Activated T-helper 1 cell treated with anti-CD3 and anti-CD28 coated beads, Interleukin-12 subunit alpha, Interleukin-12 subunit beta, Interleukin-2, Interleukin-4 antibody, amounts not matched to agents 30 ng/mL and 10 ng/mL and 1 ng/mL, durations not matched to agents 14 hours and 24 hours and 36 hours (primary cell): ENCODE measurements around the gene KCNN1. TPM values are rescaled to one million over a fixed set of nuclear protein-coding genes. Genes with fewer than 3 reads are reported as not detected.
"Not testable (repeated sequence)": the region's sequence is repeated elsewhere in the genome, so short reads cannot be mapped to it uniquely, and the experiment has no call there.

Experiments used
- DNase-seq: peaks from one replicate; pipeline ENCODE4 v3.0.0; 2021; ENCODE audit warnings: low spot score
- H3K27ac Mint-ChIP-seq: one replicate; pipeline ENCODE4 v1.8.0; 2021; ENCODE audit warnings: mild to moderate bottlenecking, mixed read lengths
- H3K27me3 Mint-ChIP-seq: one replicate; pipeline ENCODE4 v1.8.0; 2022; ENCODE audit warnings: mild to moderate bottlenecking, moderate library complexity, mixed read lengths; ENCODE audit not compliant: insufficient read depth
- H3K36me3 Mint-ChIP-seq: one replicate; pipeline ENCODE4 v1.8.0; 2021; ENCODE audit warnings: low read depth, mixed read lengths
- H3K4me1 Mint-ChIP-seq: one replicate; pipeline ENCODE4 v1.8.0; 2021; ENCODE audit warnings: low read depth, mixed read lengths
- H3K4me3 Mint-ChIP-seq: one replicate; pipeline ENCODE4 v1.8.0; 2021; ENCODE audit warnings: mild to moderate bottlenecking, moderate library complexity, mixed read lengths
- H3K9me3 Mint-ChIP-seq: one replicate; pipeline ENCODE4 v1.8.0; 2021; ENCODE audit warnings: mixed read lengths
- intact Hi-C: fragments of 100-400 bp; cut with micrococcal nuclease; formaldehyde crosslinking; loops from one replicate; pipeline ENCODE4 v1.15.1; 2024
- total RNA-seq: library from RNA; stranded (reverse); gene quantifications from 2 replicates; pipeline ENCODE4 v1.2.3, GENCODE V29; 2022

The KCNN1 gene
- total RNA-seq, 1 donor from 2014 or later, result not detected

- intact Hi-C loops, result no loop called here
- H3K4me3 Mint-ChIP-seq, result no peak overlapping the region
- DNase-seq, result no peak
- H3K27me3 Mint-ChIP-seq, result no peaks in the 10 kb centered on the region
- H3K27ac Mint-ChIP-seq, result peak overlapping the region; percentile 65
- peaks cover 77% of the 10 kb centered on the region for H3K4me1 Mint-ChIP-seq
- H3K9me3 Mint-ChIP-seq, result no peaks in the 10 kb centered on the region
- H3K36me3 Mint-ChIP-seq, result peaks cover 35% of the 10 kb centered on the region
Observed at GRCh38 chr19:18017275-18018083, 50.6 kb downstream of the KCNN1 start.

DNA sequence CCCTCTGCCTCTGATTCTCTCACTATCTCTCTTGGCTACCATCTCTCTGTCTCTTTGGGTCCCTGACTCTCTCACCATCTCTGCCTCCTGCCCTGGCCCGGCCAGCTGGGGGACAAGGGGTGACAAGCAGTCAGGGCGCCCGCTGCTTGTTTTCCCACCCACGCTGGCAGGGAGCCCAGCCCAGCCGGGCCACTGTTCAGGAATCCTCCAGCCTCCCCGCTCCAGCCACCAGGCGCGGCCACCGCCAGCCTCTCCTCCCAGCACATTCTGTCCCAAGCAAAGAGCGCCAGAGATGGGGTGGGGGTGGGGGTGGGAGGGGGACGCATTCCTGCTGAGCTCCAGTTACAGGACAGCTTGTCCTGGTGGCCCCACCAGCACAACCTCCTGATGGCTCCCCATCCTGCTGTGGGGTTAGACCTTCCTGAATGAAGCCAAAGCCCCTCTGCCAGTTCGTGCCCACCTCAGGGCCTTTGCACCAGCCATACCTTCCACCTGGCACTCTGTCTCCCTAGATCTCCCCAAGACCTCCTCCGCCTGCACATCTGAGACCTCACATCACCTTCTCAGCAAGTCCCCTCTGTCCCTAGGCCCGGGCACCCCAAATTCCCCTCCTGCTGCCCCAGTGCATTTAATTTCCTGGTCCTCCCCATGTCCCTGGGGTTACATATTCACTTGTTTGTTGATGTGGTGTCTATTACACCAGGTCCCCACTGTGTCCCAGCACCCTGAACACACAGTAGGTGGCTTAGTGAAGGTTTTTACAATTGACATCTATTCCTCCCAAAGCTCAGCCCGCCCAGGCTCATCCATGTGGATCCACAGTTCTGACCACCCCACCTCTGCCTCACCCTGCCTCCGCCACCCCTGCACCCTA lies 53.5 kb downstream of the KCNN1 start:
- peaks cover 13% of the 10 kb centered on the region for H3K36me3 Mint-ChIP-seq
- peak overlapping the region; percentile 95 for H3K27ac Mint-ChIP-seq
- no peak for DNase-seq
- no peaks in the 10 kb centered on the region for H3K27me3 Mint-ChIP-seq
- intact Hi-C loops, result loop anchor here (1.0 kb wide), 1 partner anchor 12 kb away; the partner anchor contains the start of gene ARRDC2
- no peaks in the 10 kb centered on the region for H3K9me3 Mint-ChIP-seq
- peak overlapping the region; percentile 10 for H3K4me3 Mint-ChIP-seq
- peaks cover 69% of the 10 kb centered on the region for H3K4me1 Mint-ChIP-seq

GRCh38 chr19:18021121-18021755 lies 54.3 kb downstream of the KCNN1 start:
- Mint-ChIP-seq H3K27me3 (no peaks in the 10 kb centered on the region), H3K36me3 (peaks cover 9% of the 10 kb centered on the region), H3K27ac (peak overlapping the region; percentile 95), H3K4me1 (peaks cover 68% of the 10 kb centered on the region), H3K4me3 (peak overlapping the region; percentile 75), H3K9me3 (no peaks in the 10 kb centered on the region)
- DNase-seq, result peak; percentile 50
- intact Hi-C loops, result loop anchor here (1.0 kb wide), 1 partner anchor 13 kb away; the partner anchor contains the start of gene ARRDC2

- intact Hi-C loops, result loop anchor here (2.0 kb wide), 1 partner anchor 65 kb away; no protein-coding TSS in a partner anchor
- Mint-ChIP-seq H3K27me3 (no peaks in the 10 kb centered on the region), H3K27ac (peak overlapping the region; percentile 92), H3K4me3 (peak overlapping the region; percentile 77), H3K4me1 (peaks cover 54% of the 10 kb centered on the region), H3K9me3 (no peaks in the 10 kb centered on the region), H3K36me3 (peaks cover 9% of the 10 kb centered on the region)
- DNase-seq, result peak; percentile 47
Observed at GRCh38 chr19:18023622-18024251, 56.8 kb downstream of the KCNN1 start.

- intact Hi-C loops, result no loop called here
- peaks cover 7% of the 10 kb centered on the region for H3K36me3 Mint-ChIP-seq
- no peak overlapping the region for H3K27ac Mint-ChIP-seq
- no peak overlapping the region for H3K4me3 Mint-ChIP-seq
- no peaks in the 10 kb centered on the region for H3K27me3 Mint-ChIP-seq
- no peaks in the 10 kb centered on the region for H3K9me3 Mint-ChIP-seq
- no peak for DNase-seq
- H3K4me1 Mint-ChIP-seq, result peaks cover 37% of the 10 kb centered on the region
Observed at GRCh38 chr19:18027151-18027550, 60.2 kb downstream of the KCNN1 start.

DNA sequence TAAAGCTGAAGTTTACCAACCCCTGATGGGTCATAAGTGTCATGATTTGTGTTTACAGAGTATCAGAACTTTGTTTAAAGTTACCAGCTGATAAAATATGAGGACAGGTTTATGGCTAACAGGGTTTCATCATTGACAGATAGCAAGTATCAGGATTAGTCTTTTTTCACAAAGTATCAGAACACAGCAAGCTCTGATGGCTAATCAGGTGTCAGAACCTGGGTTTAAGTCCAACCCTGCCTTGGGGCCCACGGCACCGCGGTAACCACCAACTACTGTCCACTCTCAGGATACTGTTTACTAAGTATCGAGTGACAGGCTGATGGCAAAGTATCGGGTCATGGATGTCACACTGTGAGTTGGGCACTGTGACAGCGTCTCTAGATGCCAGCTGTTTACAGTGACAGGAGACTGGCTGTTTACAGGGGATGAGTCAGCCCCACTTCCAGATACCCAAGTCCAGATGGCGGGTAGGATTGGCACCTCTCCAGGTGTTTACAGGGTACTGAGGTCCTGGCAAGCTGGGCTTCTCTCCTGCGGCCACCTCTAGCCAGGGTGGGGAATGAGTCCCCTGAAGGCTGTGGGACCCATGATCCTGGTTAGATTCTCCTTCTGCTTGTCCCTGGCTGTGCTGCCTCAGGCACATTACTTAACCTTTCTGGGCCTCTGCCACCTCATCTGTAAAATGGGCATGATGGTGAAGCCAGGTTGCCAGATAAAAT lies 62.9 kb downstream of the KCNN1 start:
- Mint-ChIP-seq H3K36me3 (no peaks in the 10 kb centered on the region), H3K27me3 (no peaks in the 10 kb centered on the region)
- intact Hi-C loops, result no loop called here

DNA sequence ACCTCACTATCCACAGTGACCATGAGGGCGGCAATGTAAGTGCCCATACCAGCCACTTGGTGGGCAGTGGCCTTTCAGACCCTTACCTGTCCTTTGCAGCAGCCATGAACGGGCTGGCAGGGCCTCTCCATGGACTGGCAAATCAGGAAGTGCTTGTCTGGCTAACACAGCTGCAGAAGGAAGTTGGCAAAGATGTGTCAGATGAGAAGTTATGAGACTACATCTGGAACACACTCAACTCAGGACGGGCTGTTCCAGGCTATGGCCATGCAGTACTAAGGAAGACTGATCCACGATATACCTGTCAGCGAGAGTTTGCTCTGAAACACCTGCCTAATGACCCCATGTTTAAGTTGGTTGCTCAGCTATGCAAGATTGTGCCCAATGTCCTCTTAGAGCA lies 64.5 kb downstream of the KCNN1 start:
- DNase-seq, H3K4me3 Mint-ChIP-seq, H3K36me3 Mint-ChIP-seq, H3K27ac Mint-ChIP-seq, H3K9me3 Mint-ChIP-seq, intact Hi-C loops, H3K27me3 Mint-ChIP-seq: not testable (repeated sequence)
- H3K4me1 Mint-ChIP-seq, result peaks cover 23% of the 10 kb centered on the region

More for the DNA sequence above, 62.9 kb downstream of the KCNN1 start:
- H3K27ac Mint-ChIP-seq, result no peak overlapping the region
- peaks cover 15% of the 10 kb centered on the region for H3K4me1 Mint-ChIP-seq
- DNase-seq, result no peak
- H3K4me3 Mint-ChIP-seq, result no peak overlapping the region
- no peaks in the 10 kb centered on the region for H3K9me3 Mint-ChIP-seq

DNA sequence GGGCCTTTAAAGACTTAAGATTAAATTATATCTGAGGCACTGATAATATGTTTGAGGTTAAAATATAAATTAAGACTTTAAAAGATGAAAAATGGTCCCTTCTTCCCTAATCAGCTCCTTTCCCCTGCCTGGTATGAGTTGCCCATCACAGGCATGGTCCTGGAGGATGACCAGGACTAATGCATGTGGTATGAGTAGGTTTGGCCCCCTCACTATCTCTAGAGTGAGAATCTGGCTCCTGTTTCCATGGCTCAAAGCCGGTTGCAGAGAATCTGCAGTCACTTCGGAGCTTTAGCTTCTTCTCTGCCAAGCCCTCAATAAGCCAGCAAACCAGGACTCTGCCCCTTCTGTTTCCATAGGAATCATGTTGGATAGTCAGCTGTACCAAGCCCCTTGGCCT lies 65.2 kb downstream of the KCNN1 start:
- H3K27me3 Mint-ChIP-seq, H3K27ac Mint-ChIP-seq, H3K9me3 Mint-ChIP-seq, H3K36me3 Mint-ChIP-seq, intact Hi-C loops, DNase-seq, H3K4me3 Mint-ChIP-seq: not testable (repeated sequence)
- peaks cover 23% of the 10 kb centered on the region for H3K4me1 Mint-ChIP-seq

GRCh38 chr19:18041054-18041453 lies 74.1 kb downstream of the KCNN1 start:
- Mint-ChIP-seq H3K9me3 (peaks cover 14% of the 10 kb centered on the region), H3K36me3 (peaks cover 6% of the 10 kb centered on the region), H3K4me3 (no peak overlapping the region), H3K27me3 (peaks cover 3% of the 10 kb centered on the region), H3K27ac (no peak overlapping the region), H3K4me1 (peaks cover 27% of the 10 kb centered on the region)
- no peak for DNase-seq
- intact Hi-C loops, result no loop called here

DNA sequence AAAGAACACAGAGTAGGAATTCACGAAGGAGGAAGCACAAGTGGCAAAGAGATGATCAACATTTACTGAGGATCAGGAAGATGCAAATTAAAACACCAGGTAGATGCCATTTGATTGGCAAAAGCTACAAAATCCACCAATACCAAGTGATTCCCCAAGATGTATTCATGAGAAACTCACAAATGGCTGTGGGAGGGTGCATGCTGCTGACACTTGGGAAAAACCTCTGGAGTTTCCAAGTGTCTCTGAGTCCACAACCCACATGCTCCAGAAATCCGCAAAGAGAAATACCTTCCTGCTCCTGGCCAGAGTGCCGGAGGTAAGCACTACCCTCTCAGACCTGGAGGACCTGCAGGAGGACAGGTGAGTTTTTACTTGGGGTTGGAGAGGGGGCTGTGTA lies 76.8 kb downstream of the KCNN1 start:
- H3K4me1 Mint-ChIP-seq, result peaks cover 44% of the 10 kb centered on the region
- peak overlapping the region; percentile 45 for H3K27ac Mint-ChIP-seq
- H3K4me3 Mint-ChIP-seq, result no peak overlapping the region
- peaks cover 14% of the 10 kb centered on the region for H3K9me3 Mint-ChIP-seq
- peaks cover 3% of the 10 kb centered on the region for H3K27me3 Mint-ChIP-seq
- no peak for DNase-seq
- H3K36me3 Mint-ChIP-seq, result peaks cover 6% of the 10 kb centered on the region
- intact Hi-C loops, result no loop called here

- Mint-ChIP-seq H3K27ac (peak overlapping the region; percentile 93), H3K4me1 (peaks cover 46% of the 10 kb centered on the region), H3K36me3 (peaks cover 5% of the 10 kb centered on the region), H3K9me3 (peaks cover 14% of the 10 kb centered on the region), H3K27me3 (peaks cover 3% of the 10 kb centered on the region), H3K4me3 (peak overlapping the region; percentile 59)
- peak; percentile 88 for DNase-seq
- intact Hi-C loops, result loop anchor here (1.0 kb wide), 5 partner anchors 10 to 41 kb away; partner anchors contain the start of genes ARRDC2 and IL12RB1
Observed at GRCh38 chr19:18044825-18045304, 78.0 kb downstream of the KCNN1 start.
